SW480 (cell line): ENCODE data around the gene C19orf47.
A peak's percentile ranks its signal among the peaks of the same experiment; 100 is the strongest.

Experiments used
- DNase-seq: peaks from one replicate; pipeline ENCODE4 v3.0.0-alpha.2; 2016; ENCODE audit warnings: low spot score

C19orf47 gene

GRCh38 chr19:40315812-40316470 is 32.3 kb downstream of the C19orf47 start:
- no peak for DNase-seq

- DNase-seq: no peak
Measured at GRCh38 chr19:40314656-40315055, 33.5 kb downstream of the C19orf47 start.

- DNase-seq: no peak
Measured at GRCh38 chr19:40313229-40313983, 34.8 kb downstream of the C19orf47 start.

GRCh38 chr19:40312533-40312932 is 35.7 kb downstream of the C19orf47 start:
- DNase-seq: no peak

GRCh38 chr19:40309666-40310065 is 38.5 kb downstream of the C19orf47 start:
- DNase-seq: no peak

- DNase-seq: peak; percentile 86
Measured at GRCh38 chr19:40305403-40305802, 42.8 kb downstream of the C19orf47 start.

- no peak for DNase-seq
Measured at GRCh38 chr19:40304306-40304705, 43.9 kb downstream of the C19orf47 start.

- no peak for DNase-seq
Measured at GRCh38 chr19:40303765-40304164, 44.4 kb downstream of the C19orf47 start.

GRCh38 chr19:40302224-40303011 is 45.8 kb downstream of the C19orf47 start:
- no peak for DNase-seq

- DNase-seq: no peak
Measured at GRCh38 chr19:40300668-40301067, 47.5 kb downstream of the C19orf47 start.

GRCh38 chr19:40298026-40298425 is 50.2 kb downstream of the C19orf47 start:
- no peak for DNase-seq

GRCh38 chr19:40294560-40294959 is 53.6 kb downstream of the C19orf47 start:
- DNase-seq: no peak

GRCh38 chr19:40286971-40287421 is 61.2 kb downstream of the C19orf47 start:
- DNase-seq: no peak

- DNase-seq: no peak
Measured at GRCh38 chr19:40286235-40286970, 61.8 kb downstream of the C19orf47 start.

- peak; percentile 100 for DNase-seq
Measured at GRCh38 chr19:40285353-40286234, 62.6 kb downstream of the C19orf47 start.

- no peak for DNase-seq
Measured at GRCh38 chr19:40284501-40285352, 63.5 kb downstream of the C19orf47 start, which contains the start of gene AKT2. TSS of gene AKT2 (minus strand) at chr19:40285345. CDS start at chr19:40265267, 20,078 bp downstream.

- no peak for DNase-seq
Measured at GRCh38 chr19:40284251-40284500, 64.0 kb downstream of the C19orf47 start.

GRCh38 chr19:40283414-40284250 is 64.6 kb downstream of the C19orf47 start:
- DNase-seq: no peak

GRCh38 chr19:40282920-40283319 is 65.3 kb downstream of the C19orf47 start:
- no peak for DNase-seq
